Endothelial cell of umbilical vein (primary cell): Measurements from ENCODE around the gene TMEM98. TPM values are rescaled to one million over a fixed set of nuclear protein-coding genes. Genes with fewer than 3 reads are reported as not detected.

Source experiments
- BruUV-seq: library from RNA; stranded (reverse); fragments of 400-500 nt; replicated peaks from 2 replicates; lab custom pipeline; 2021; lab: Mats Ljungman, UMichigan
- CTCF ChIA-PET: fragments of 300-600, 350-600 bp; sonication (Branson Sonifier 250); formaldehyde crosslinking; loops from one replicate; lab custom pipeline; 2021; ENCODE audit warnings: antibody characterized with exemption, inconsistent platforms; lab: Charles Lee
- POLR2A ChIA-PET: fragments of 300-600, 350-600 bp; sonication (Branson Sonifier 250); formaldehyde crosslinking; loops from one replicate; lab custom pipeline; 2021; ENCODE audit warnings: antibody characterized with exemption, inconsistent platforms; lab: Charles Lee
- DNase-seq: peaks from one replicate; pipeline ENCODE4 v3.0.0-alpha.2; 2011; ENCODE audit warnings: low read depth, low spot score
- FAIRE-seq: peaks from 2 replicates; lab custom pipeline; 2011; peaks lifted over from hg19 to GRCh38; lab: Jason Lieb, UNC
- H2AFZ ChIP-seq: 2 replicates; pipeline ENCODE4 v1.6.0; 2012; ENCODE audit warnings: low read depth, low read length, control low read depth, inconsistent platforms
- H3K27ac ChIP-seq: 2 replicates; pipeline ENCODE4 v1.5.1; 2011; ENCODE audit warnings: low read depth, mild to moderate bottlenecking, control low read depth, low read length, moderate library complexity; ENCODE audit not compliant: insufficient read depth
- H3K27me3 ChIP-seq, 2 experiments: 2 replicates each; pipeline versions ENCODE4 v1.6.0 to v1.6.1; 2011; ENCODE audit warnings: low read length in 2 of 2, mixed read lengths in 1 of 2; ENCODE audit not compliant: control insufficient read depth in 2 of 2, insufficient read depth in 2 of 2
- H3K36me3 ChIP-seq, 2 experiments: 2 replicates in 1 of 2; 3 replicates in 1 of 2; pipeline ENCODE4 v1.5.1; 2011; ENCODE audit warnings: low read length in 2 of 2, mild to moderate bottlenecking in 1 of 2, moderate library complexity in 1 of 2; ENCODE audit not compliant: control insufficient read depth in 2 of 2, insufficient read depth in 2 of 2; ENCODE audit errors: extremely low read depth in 1 of 2
- H3K4me1 ChIP-seq: 3 replicates; pipeline ENCODE4 v1.5.1; 2011; ENCODE audit warnings: mild to moderate bottlenecking, low read length; ENCODE audit not compliant: control insufficient read depth, insufficient read depth; ENCODE audit errors: extremely low read depth
- H3K4me2 ChIP-seq: 2 replicates; pipeline ENCODE4 v1.6.1; 2011; ENCODE audit warnings: low read length, control low read depth, mixed read lengths; ENCODE audit not compliant: insufficient read depth
- H3K4me3 ChIP-seq, 3 experiments: fragments of 200-600 bp in 1 of 3; sonication (generic), shearing (Covaris generic) in 1 of 3; replicated peaks in 1 of 3; 2 replicates each; pipeline ENCODE4 v1.5.1; 2011 to 2016; ENCODE audit warnings: control low read depth in 3 of 3, low read length in 3 of 3, mild to moderate bottlenecking in 2 of 3, inconsistent platforms in 1 of 3, low read depth in 1 of 3, moderate library complexity in 1 of 3; ENCODE audit not compliant: insufficient read depth in 1 of 3
- H3K79me2 ChIP-seq: 2 replicates; pipeline ENCODE4 v1.6.0; 2012; ENCODE audit warnings: low read length, inconsistent platforms; ENCODE audit not compliant: control insufficient read depth, insufficient read depth
- H3K9ac ChIP-seq: replicated peaks from 2 replicates; pipeline ENCODE3; 2011; ENCODE audit warnings: low read length, control low read depth; ENCODE audit not compliant: insufficient read depth; ENCODE audit errors: extremely low read depth
- H3K9me1 ChIP-seq: replicated peaks from 3 replicates; pipeline ENCODE4 v1.6.0; 2011; ENCODE audit warnings: mild to moderate bottlenecking, low read length; ENCODE audit not compliant: control insufficient read depth, insufficient read depth; ENCODE audit errors: extremely low read depth
- H3K9me3 ChIP-seq: replicated peaks from 2 replicates; pipeline ENCODE4 v1.5.1; 2012; ENCODE audit warnings: low read length, inconsistent platforms; ENCODE audit not compliant: control insufficient read depth, insufficient read depth
- H4K20me1 ChIP-seq: replicated peaks from 2 replicates; pipeline ENCODE3; 2011; ENCODE audit warnings: mild to moderate bottlenecking, low read length; ENCODE audit not compliant: control insufficient read depth, insufficient read depth; ENCODE audit errors: extremely low read depth
- CTCF ChIP-seq, 2 donors: IDR thresholded peaks; 1 replicate in 1 of 2; 2 replicates in 1 of 2; pipeline ENCODE4 v1.5.1; 2011; ENCODE audit warnings: low read length in 2 of 2, mild to moderate bottlenecking in 2 of 2, moderate library complexity in 2 of 2, control low read depth in 1 of 2, inconsistent platforms in 1 of 2, low read depth in 1 of 2; ENCODE audit not compliant: insufficient read depth in 1 of 2; ENCODE audit errors: extremely low read depth in 1 of 2
- EZH2 ChIP-seq: IDR thresholded peaks from 2 replicates; pipeline ENCODE4 v1.6.1; 2012; ENCODE audit warnings: borderline replicate concordance, low read depth, mild to moderate bottlenecking, moderate library complexity, low read length, inconsistent platforms; ENCODE audit not compliant: severe bottlenecking
- FOS ChIP-seq: IDR thresholded peaks from 2 replicates; pipeline ENCODE4 v1.6.1; 2011; ENCODE audit warnings: mild to moderate bottlenecking, low read length, moderate library complexity, borderline replicate concordance; ENCODE audit not compliant: insufficient read depth
- GATA2 ChIP-seq: IDR thresholded peaks from 2 replicates; pipeline ENCODE4 v1.7.0; 2011; ENCODE audit warnings: low read depth, mild to moderate bottlenecking, moderate library complexity, mixed read lengths, low read length; ENCODE audit not compliant: insufficient read length, insufficient read depth
- JUN ChIP-seq: IDR thresholded peaks from 2 replicates; pipeline ENCODE4 v1.6.1; 2011; ENCODE audit warnings: borderline replicate concordance, low read depth; ENCODE audit not compliant: insufficient read length, insufficient read depth
- MAX ChIP-seq: IDR thresholded peaks from 2 replicates; pipeline ENCODE4 v1.6.1; 2011; ENCODE audit not compliant: insufficient read depth, insufficient read length
- MYC ChIP-seq: IDR thresholded peaks from one replicate; pipeline ENCODE4 v1.6.1; 2011; ENCODE audit warnings: mild to moderate bottlenecking, low read depth, low read length
- POLR2A ChIP-seq: IDR thresholded peaks from 2 replicates; pipeline ENCODE4 v1.6.1; 2012; ENCODE audit warnings: low read depth, mild to moderate bottlenecking, control low read depth, low read length
- POLR2AphosphoS5 ChIP-seq: IDR thresholded peaks from 2 replicates; pipeline ENCODE4 v1.6.1; 2012; ENCODE audit warnings: low read depth, mild to moderate bottlenecking, control low read depth, low read length, moderate library complexity; ENCODE audit not compliant: insufficient read depth
- dilution Hi-C: fragments of 300-500 bp; cut with MboI; formaldehyde crosslinking; loops from one replicate; pipeline ENCODE4 v1.15.0; 2019; ENCODE audit warnings: low sequenced_read_pairs; ENCODE audit not compliant: extremely low pct_ligation_motif_present
- intact Hi-C: fragments of 100-400 bp; cut with micrococcal nuclease; formaldehyde crosslinking; loops from one replicate; pipeline ENCODE4 v1.10.0; 2022
- polyA plus RNA-seq, 4 experiments: library from polyadenylated mRNA; depleted of rRNA in 3 of 4; stranded (reverse) in 3 of 4; unstranded in 1 of 4; fragments of >200 nt; gene quantifications; 2 replicates each; pipeline versions ENCODE4 v1.2.1 to v1.2.3, GENCODE V29; 2011 to 2012; ENCODE audit warnings: missing spikeins in 1 of 4
- total RNA-seq: library from RNA; stranded (reverse); gene quantifications from 2 replicates; pipeline ENCODE4 v1.2.3, GENCODE V29; 2021

TMEM98 gene
- total and polyA plus RNA-seq, 2 donors (not counting 3 experiments of a cell fraction or from before 2014, with no cell fraction given) = 83.6 to 456 TPM

GRCh38 chr17:32915245-32915644, 12.7 kb upstream of the TMEM98 start:
- Histone ChIP-seq H3K4me1 (peaks cover 7% of the 10 kb centered on the region), H2AFZ (no peak overlapping the region), H4K20me1 (no peaks in the 10 kb centered on the region), H3K36me3 (no peaks in the 10 kb centered on the region), H3K27ac (no peak overlapping the region), H3K9me3 (no peaks in the 10 kb centered on the region), H3K79me2 (no peaks in the 10 kb centered on the region), H3K4me3 (no peak overlapping the region), H3K9ac (no peak overlapping the region), H3K4me2 (no peak overlapping the region), H3K27me3 (peaks cover 0 to 8% of the 10 kb centered on the region in 2 experiments), H3K9me1 (no peaks in the 10 kb centered on the region)
- TF ChIP-seq EZH2 (no peak), JUN (no peak), CTCF (IDR thresholded peaks at IDR 0.05; ENCODE audit: extremely low read depth in 1 of 2, insufficient read depth in 1 of 2, low read depth in 1 of 2, low read length in 2 of 2) (no peak), POLR2A (no peak), GATA2 (no peak), MYC (no peak), MAX (no peak), POLR2AphosphoS5 (no peak), FOS (no peak)
- DNase-seq = no peak
- CTCF ChIA-PET = interaction anchor here (2.0 to 2.3 kb wide), 3 partner anchors 21 to 132 kb away, joined by 7 to 11 read pairs (median 8); partner anchors contain the start of gene MYO1D
- dilution Hi-C loops = no loop called here
- no peak for FAIRE-seq
- no TSS peak for BruUV-seq
- intact Hi-C loops = no loop called here
- POLR2A ChIA-PET = no interaction called here
